Measurements from ENCODE around the gene NCAM1.

Gene NCAM1

DNA sequence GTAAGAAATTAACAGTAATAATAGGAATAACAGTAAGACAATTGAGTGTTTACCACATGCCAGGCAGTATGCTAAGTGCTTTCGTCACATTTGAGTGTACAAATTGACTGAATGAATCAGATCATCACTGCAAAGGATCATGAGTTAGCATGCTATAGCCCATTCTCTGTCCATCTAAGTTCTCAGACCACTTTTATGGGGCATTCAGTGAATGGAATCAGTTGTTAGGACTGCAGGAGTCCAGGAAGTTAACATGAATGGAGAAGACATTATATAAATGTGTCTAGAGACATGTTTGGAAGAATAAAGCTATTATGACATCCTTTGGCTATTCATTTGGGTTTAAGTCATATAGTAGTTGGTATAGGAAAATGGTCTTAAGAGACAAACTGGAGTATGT lies 59.9 kb downstream of the NCAM1 start:
- Histone ChIP-seq H3K27me3 (ENCODE audit: insufficient read depth, insufficient read length) (no peaks in the 10 kb centered on the region), H3K9me3 (ENCODE audit: insufficient read depth, low read length) (no peaks in the 10 kb centered on the region), H3K36me3 (ENCODE audit: insufficient read depth, insufficient read length, low read length) (no peaks in the 10 kb centered on the region), H3K4me3 (ENCODE audit: insufficient read length, low read depth) (no peak overlapping the region), H3K9ac (ENCODE audit: insufficient read length, low read depth) (no peak overlapping the region), H3K4me1 (ENCODE audit: insufficient read depth, insufficient read length) (no peaks in the 10 kb centered on the region)
- DNase-seq (ENCODE audit: low read depth, low spot score): no peak
- TF ChIP-seq YY1 (IDR thresholded peaks at IDR 0.05; ENCODE audit: insufficient read depth, insufficient read length): no peak
- TF ChIP-seq ZNF274 (IDR thresholded peaks at IDR 0.05; ENCODE audit: low read depth, low read length): no peak
- TF ChIP-seq SUZ12 (IDR thresholded peaks at IDR 0.05; ENCODE audit: extremely low read depth, insufficient read depth, insufficient read length): no peak

- no peaks in the 10 kb centered on the region for H3K27me3 ChIP-seq (ENCODE audit: insufficient read depth, insufficient read length)
- no peak for DNase-seq (ENCODE audit: low read depth, low spot score)
- no peaks in the 10 kb centered on the region for H3K36me3 ChIP-seq (ENCODE audit: insufficient read depth, insufficient read length, low read length)
- no peak overlapping the region for H3K4me3 ChIP-seq (ENCODE audit: insufficient read length, low read depth)
- H3K9ac ChIP-seq (ENCODE audit: insufficient read length, low read depth): no peak overlapping the region
- TF ChIP-seq ZNF274 (IDR thresholded peaks at IDR 0.05; ENCODE audit: low read depth, low read length) (no peak), SUZ12 (IDR thresholded peaks at IDR 0.05; ENCODE audit: extremely low read depth, insufficient read depth, insufficient read length) (no peak), YY1 (IDR thresholded peaks at IDR 0.05; ENCODE audit: insufficient read depth, insufficient read length) (no peak)
- no peaks in the 10 kb centered on the region for H3K9me3 ChIP-seq (ENCODE audit: insufficient read depth, low read length)
- H3K4me1 ChIP-seq (ENCODE audit: insufficient read depth, insufficient read length): no peaks in the 10 kb centered on the region
Measured at GRCh38 chr11:113022262-113022661, 61.0 kb downstream of the NCAM1 start.

GRCh38 chr11:113023228-113023627 lies 62.0 kb downstream of the NCAM1 start:
- no peaks in the 10 kb centered on the region for H3K27me3 ChIP-seq (ENCODE audit: insufficient read depth, insufficient read length)
- DNase-seq (ENCODE audit: low read depth, low spot score): no peak
- H3K4me3 ChIP-seq (ENCODE audit: insufficient read length, low read depth): no peak overlapping the region
- no peaks in the 10 kb centered on the region for H3K9me3 ChIP-seq (ENCODE audit: insufficient read depth, low read length)
- no peaks in the 10 kb centered on the region for H3K4me1 ChIP-seq (ENCODE audit: insufficient read depth, insufficient read length)
- no peak overlapping the region for H3K9ac ChIP-seq (ENCODE audit: insufficient read length, low read depth)
- TF ChIP-seq YY1 (IDR thresholded peaks at IDR 0.05; ENCODE audit: insufficient read depth, insufficient read length): no peak
- TF ChIP-seq SUZ12 (IDR thresholded peaks at IDR 0.05; ENCODE audit: extremely low read depth, insufficient read depth, insufficient read length): no peak
- TF ChIP-seq ZNF274 (IDR thresholded peaks at IDR 0.05; ENCODE audit: low read depth, low read length): no peak
- no peaks in the 10 kb centered on the region for H3K36me3 ChIP-seq (ENCODE audit: insufficient read depth, insufficient read length, low read length)

GRCh38 chr11:113023986-113024385 lies 62.8 kb downstream of the NCAM1 start:
- no peak overlapping the region for H3K4me3 ChIP-seq (ENCODE audit: insufficient read length, low read depth)
- no peaks in the 10 kb centered on the region for H3K9me3 ChIP-seq (ENCODE audit: insufficient read depth, low read length)
- no peak overlapping the region for H3K9ac ChIP-seq (ENCODE audit: insufficient read length, low read depth)
- no peaks in the 10 kb centered on the region for H3K27me3 ChIP-seq (ENCODE audit: insufficient read depth, insufficient read length)
- no peak for DNase-seq (ENCODE audit: low read depth, low spot score)
- no peaks in the 10 kb centered on the region for H3K36me3 ChIP-seq (ENCODE audit: insufficient read depth, insufficient read length, low read length)
- no peaks in the 10 kb centered on the region for H3K4me1 ChIP-seq (ENCODE audit: insufficient read depth, insufficient read length)
- TF ChIP-seq SUZ12 (IDR thresholded peaks at IDR 0.05; ENCODE audit: extremely low read depth, insufficient read depth, insufficient read length) (no peak), ZNF274 (IDR thresholded peaks at IDR 0.05; ENCODE audit: low read depth, low read length) (no peak), YY1 (IDR thresholded peaks at IDR 0.05; ENCODE audit: insufficient read depth, insufficient read length) (no peak)

GRCh38 chr11:113026778-113027177 lies 65.6 kb downstream of the NCAM1 start:
- no peak for TF ChIP-seq YY1 (IDR thresholded peaks at IDR 0.05; ENCODE audit: insufficient read depth, insufficient read length)
- TF ChIP-seq ZNF274 (IDR thresholded peaks at IDR 0.05; ENCODE audit: low read depth, low read length): no peak
- no peak overlapping the region for H3K9ac ChIP-seq (ENCODE audit: insufficient read length, low read depth)
- DNase-seq (ENCODE audit: low read depth, low spot score): no peak
- H3K4me3 ChIP-seq (ENCODE audit: insufficient read length, low read depth): no peak overlapping the region
- H3K4me1 ChIP-seq (ENCODE audit: insufficient read depth, insufficient read length): no peaks in the 10 kb centered on the region
- H3K36me3 ChIP-seq (ENCODE audit: insufficient read depth, insufficient read length, low read length): no peaks in the 10 kb centered on the region
- H3K9me3 ChIP-seq (ENCODE audit: insufficient read depth, low read length): no peaks in the 10 kb centered on the region
- H3K27me3 ChIP-seq (ENCODE audit: insufficient read depth, insufficient read length): no peaks in the 10 kb centered on the region

DNA sequence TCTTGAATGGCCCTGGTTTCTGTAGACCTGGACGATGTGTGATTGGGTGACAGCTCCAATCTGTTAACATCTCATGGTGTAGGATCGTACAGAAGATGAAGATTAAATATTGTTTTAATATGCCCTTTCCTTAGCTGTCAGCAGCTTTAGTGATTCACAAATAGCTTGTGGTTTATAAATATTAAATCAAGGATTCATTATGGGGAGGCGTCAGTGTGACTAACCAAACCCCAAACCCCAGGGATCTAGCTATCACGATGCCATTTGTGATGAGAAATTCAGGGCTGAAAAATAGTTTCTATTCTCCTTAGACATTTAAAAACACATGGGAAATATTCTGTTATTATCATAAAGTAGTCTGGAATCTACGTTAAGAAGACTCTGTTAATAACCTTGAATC lies 73.4 kb downstream of the NCAM1 start:
- Histone ChIP-seq H3K4me1 (ENCODE audit: insufficient read depth, insufficient read length) (no peaks in the 10 kb centered on the region), H3K9ac (ENCODE audit: insufficient read length, low read depth) (no peak overlapping the region), H3K4me3 (ENCODE audit: insufficient read length, low read depth) (no peak overlapping the region), H3K36me3 (ENCODE audit: insufficient read depth, insufficient read length, low read length) (no peaks in the 10 kb centered on the region), H3K27me3 (ENCODE audit: insufficient read depth, insufficient read length) (no peaks in the 10 kb centered on the region), H3K9me3 (ENCODE audit: insufficient read depth, low read length) (no peaks in the 10 kb centered on the region)
- DNase-seq (ENCODE audit: low read depth, low spot score): no peak
- no peak for TF ChIP-seq ZNF274 (IDR thresholded peaks at IDR 0.05; ENCODE audit: low read depth, low read length)
- no peak for TF ChIP-seq SUZ12 (IDR thresholded peaks at IDR 0.05; ENCODE audit: extremely low read depth, insufficient read depth, insufficient read length)
- no peak for TF ChIP-seq YY1 (IDR thresholded peaks at IDR 0.05; ENCODE audit: insufficient read depth, insufficient read length)

- H3K36me3 ChIP-seq (ENCODE audit: insufficient read depth, insufficient read length, low read length): no peaks in the 10 kb centered on the region
- H3K27me3 ChIP-seq (ENCODE audit: insufficient read depth, insufficient read length): no peaks in the 10 kb centered on the region
- no peak overlapping the region for H3K4me3 ChIP-seq (ENCODE audit: insufficient read length, low read depth)
- H3K4me1 ChIP-seq (ENCODE audit: insufficient read depth, insufficient read length): no peaks in the 10 kb centered on the region
- no peak overlapping the region for H3K9ac ChIP-seq (ENCODE audit: insufficient read length, low read depth)
- TF ChIP-seq SUZ12 (IDR thresholded peaks at IDR 0.05; ENCODE audit: extremely low read depth, insufficient read depth, insufficient read length): no peak
- no peak for TF ChIP-seq YY1 (IDR thresholded peaks at IDR 0.05; ENCODE audit: insufficient read depth, insufficient read length)
- no peak for TF ChIP-seq ZNF274 (IDR thresholded peaks at IDR 0.05; ENCODE audit: low read depth, low read length)
- no peak for DNase-seq (ENCODE audit: low read depth, low spot score)
- H3K9me3 ChIP-seq (ENCODE audit: insufficient read depth, low read length): no peaks in the 10 kb centered on the region
Measured at GRCh38 chr11:113035708-113036107, 74.5 kb downstream of the NCAM1 start.

DNA sequence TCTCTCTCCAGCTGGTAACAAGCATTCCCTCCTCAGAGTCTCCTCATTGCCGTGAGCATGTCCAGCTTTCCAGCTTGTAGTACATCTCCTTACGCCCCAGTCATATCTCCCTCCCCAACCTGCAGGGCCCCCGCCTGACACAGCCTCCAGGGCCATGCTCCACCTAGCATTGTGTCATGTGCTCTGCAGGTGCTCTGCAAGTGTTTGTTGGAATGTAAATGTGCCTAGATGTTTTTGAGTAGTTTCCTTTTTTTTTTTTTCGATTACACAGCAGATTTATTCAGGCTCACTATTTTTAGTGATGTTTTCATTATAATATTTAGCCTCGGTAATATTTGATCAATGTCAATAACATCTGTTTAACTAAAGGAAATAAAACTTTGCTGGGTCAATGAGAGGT lies 82.5 kb downstream of the NCAM1 start:
- no peak overlapping the region for H3K9ac ChIP-seq (ENCODE audit: insufficient read length, low read depth)
- H3K36me3 ChIP-seq (ENCODE audit: insufficient read depth, insufficient read length, low read length): no peaks in the 10 kb centered on the region
- TF ChIP-seq SUZ12 (IDR thresholded peaks at IDR 0.05; ENCODE audit: extremely low read depth, insufficient read depth, insufficient read length) (no peak), ZNF274 (IDR thresholded peaks at IDR 0.05; ENCODE audit: low read depth, low read length) (no peak), YY1 (IDR thresholded peaks at IDR 0.05; ENCODE audit: insufficient read depth, insufficient read length) (no peak)
- no peaks in the 10 kb centered on the region for H3K27me3 ChIP-seq (ENCODE audit: insufficient read depth, insufficient read length)
- no peaks in the 10 kb centered on the region for H3K4me1 ChIP-seq (ENCODE audit: insufficient read depth, insufficient read length)
- no peaks in the 10 kb centered on the region for H3K9me3 ChIP-seq (ENCODE audit: insufficient read depth, low read length)
- H3K4me3 ChIP-seq (ENCODE audit: insufficient read length, low read depth): no peak overlapping the region
- no peak for DNase-seq (ENCODE audit: low read depth, low spot score)
